WTC11 (cell line): ENCODE results near the gene PRELP. TPM values are rescaled to one million over a fixed set of nuclear protein-coding genes. Genes with fewer than 3 reads are reported as not detected.
A peak's percentile ranks its signal among the peaks of the same experiment; 100 is the strongest.

ENCODE experiments used
- ATAC-seq: fragments of 200-7000 bp; cut with Tn5 transposase; 2 replicates; pipeline ENCODE4 v1.10.0; 2021; ENCODE audit warnings: mild to moderate bottlenecking, moderate library complexity
- CTCF ChIA-PET: fragments of 300-600 bp; sonication (Branson Sonifier 250); formaldehyde crosslinking; loops from one replicate; lab custom pipeline; 2021; ENCODE audit warnings: antibody characterized with exemption; lab: Charles Lee
- POLR2A ChIA-PET: fragments of 350-600 bp; sonication (Branson Sonifier 250); formaldehyde crosslinking; loops from one replicate; lab custom pipeline; 2021; ENCODE audit warnings: antibody characterized with exemption; lab: Charles Lee
- DNase-seq: peaks from one replicate; pipeline ENCODE4 v3.0.0; 2021; ENCODE audit warnings: low spot score
- H3K27ac Mint-ChIP-seq: 2 replicates; pipeline ENCODE4 v1.8.0; 2021; ENCODE audit warnings: mixed read lengths
- H3K27me3 Mint-ChIP-seq: 2 replicates; pipeline ENCODE4 v1.8.0; 2021; ENCODE audit warnings: low read depth, mild to moderate bottlenecking, moderate library complexity, mixed read lengths
- H3K36me3 Mint-ChIP-seq: 2 replicates; pipeline ENCODE4 v1.8.0; 2021; ENCODE audit warnings: mixed read lengths
- H3K4me1 Mint-ChIP-seq: 2 replicates; pipeline ENCODE4 v1.8.0; 2022; ENCODE audit warnings: mixed read lengths
- H3K4me3 Mint-ChIP-seq: 2 replicates; pipeline ENCODE4 v1.8.0; 2021; ENCODE audit warnings: mild to moderate bottlenecking, moderate library complexity, mixed read lengths
- H3K9me3 Mint-ChIP-seq: 2 replicates; pipeline ENCODE4 v1.8.0; 2021; ENCODE audit warnings: mixed read lengths
- AR ChIP-seq: fragments of 250-450 bp; sonication (Bioruptor Pico); IDR thresholded peaks from 2 replicates; pipeline ENCODE4 v1.9.0; 2021; ENCODE audit warnings: mild to moderate bottlenecking
- ATF1 ChIP-seq: sonication (generic); formaldehyde crosslinking; IDR thresholded peaks from 2 replicates; pipeline ENCODE4 v1.8.1; 2023; ENCODE audit warnings: mild to moderate bottlenecking, moderate library complexity, missing genetic modification reagents
- E2F1 ChIP-seq: sonication (generic); formaldehyde crosslinking; IDR thresholded peaks from 2 replicates; pipeline ENCODE4 v1.8.0; 2022; ENCODE audit warnings: mild to moderate bottlenecking, missing genetic modification reagents
- EMX1 ChIP-seq: fragments of 250-450 bp; sonication (Bioruptor Pico); IDR thresholded peaks from 2 replicates; pipeline ENCODE4 v1.8.0; 2021; ENCODE audit warnings: mild to moderate bottlenecking
- ERG ChIP-seq: fragments of 250-450 bp; sonication (Bioruptor Pico); IDR thresholded peaks from 2 replicates; pipeline ENCODE4 v1.8.0; 2021; ENCODE audit warnings: mild to moderate bottlenecking
- FOXK1 ChIP-seq: sonication (generic); formaldehyde crosslinking; IDR thresholded peaks from 2 replicates; pipeline ENCODE4 v1.8.0; 2022; ENCODE audit warnings: mild to moderate bottlenecking, moderate library complexity, missing genetic modification reagents
- FOXP1 ChIP-seq: sonication (generic); formaldehyde crosslinking; IDR thresholded peaks from 2 replicates; pipeline ENCODE4 v1.8.0; 2022; ENCODE audit warnings: missing genetic modification reagents, mild to moderate bottlenecking, moderate library complexity, borderline replicate concordance
- GABPB1 ChIP-seq: sonication (generic); formaldehyde crosslinking; IDR thresholded peaks from 2 replicates; pipeline ENCODE4 v1.8.1; 2023; ENCODE audit warnings: mild to moderate bottlenecking, missing genetic modification reagents
- HMGXB4 ChIP-seq: sonication (generic); formaldehyde crosslinking; IDR thresholded peaks from 2 replicates; pipeline ENCODE4 v1.8.1; 2023; ENCODE audit warnings: mild to moderate bottlenecking, moderate library complexity, missing genetic modification reagents
- JAZF1 ChIP-seq: fragments of 250-450 bp; sonication (Bioruptor Pico); IDR thresholded peaks from 2 replicates; pipeline ENCODE4 v1.9.0; 2021; ENCODE audit warnings: moderate library complexity, mild to moderate bottlenecking, inconsistent platforms
- MXD4 ChIP-seq: fragments of 250-450 bp; sonication (Bioruptor Pico); IDR thresholded peaks from 2 replicates; pipeline ENCODE4 v1.8.0; 2021; ENCODE audit warnings: mild to moderate bottlenecking, moderate library complexity, borderline replicate concordance
- NFATC4 ChIP-seq: fragments of 250-450 bp; sonication (Bioruptor Pico); IDR thresholded peaks from 2 replicates; pipeline ENCODE4 v1.9.0; 2021; ENCODE audit warnings: mild to moderate bottlenecking
- RORB ChIP-seq: fragments of 250-450 bp; sonication (Bioruptor Pico); IDR thresholded peaks from 2 replicates; pipeline ENCODE4 v1.9.0; 2021; ENCODE audit warnings: mild to moderate bottlenecking
- SMAD4 ChIP-seq: sonication (generic); formaldehyde crosslinking; IDR thresholded peaks from 2 replicates; pipeline ENCODE4 v1.8.0; 2022; ENCODE audit warnings: mild to moderate bottlenecking, missing genetic modification reagents
- TEAD1 ChIP-seq: sonication (generic); formaldehyde crosslinking; IDR thresholded peaks from 2 replicates; pipeline ENCODE4 v1.8.0; 2022; ENCODE audit warnings: mild to moderate bottlenecking, missing genetic modification reagents
- TEAD4 ChIP-seq: sonication (generic); formaldehyde crosslinking; IDR thresholded peaks from 2 replicates; pipeline ENCODE4 v1.8.0; 2022; ENCODE audit warnings: mild to moderate bottlenecking, missing genetic modification reagents
- ZBTB21 ChIP-seq: sonication (generic); formaldehyde crosslinking; IDR thresholded peaks from 2 replicates; pipeline ENCODE4 v1.8.1; 2023; ENCODE audit warnings: mild to moderate bottlenecking, missing genetic modification reagents, borderline replicate concordance
- ZNF219 ChIP-seq: sonication (generic); formaldehyde crosslinking; IDR thresholded peaks from 2 replicates; pipeline ENCODE4 v1.8.0; 2023; ENCODE audit warnings: missing genetic modification reagents, mild to moderate bottlenecking, borderline replicate concordance
- ZNF423 ChIP-seq: fragments of 250-450 bp; sonication (Bioruptor Pico); IDR thresholded peaks from 2 replicates; pipeline ENCODE4 v2.1.2; 2022; ENCODE audit warnings: mild to moderate bottlenecking, moderate library complexity
- ZNF532 ChIP-seq: fragments of 250-450 bp; sonication (Bioruptor Pico); IDR thresholded peaks from 2 replicates; pipeline ENCODE4 v1.9.0; 2021; ENCODE audit warnings: mild to moderate bottlenecking, borderline replicate concordance
- total RNA-seq: library from RNA; stranded (reverse); gene quantifications from 3 replicates; pipeline ENCODE4 v1.2.3, GENCODE V29; 2021

Gene PRELP
- total RNA-seq, 1 experiment from 2014 or later: 0.17 TPM

GRCh38 chr1:203453016-203453415 lies 22.6 kb upstream of the PRELP start (continued):
- TF ChIP-seq AR (CRISPR knock-in tag) (no peak), ZBTB21 (CRISPR knock-in tag) (no peak), NFATC4 (CRISPR knock-in tag) (no peak), ATF1 (no peak), RORB (no peak), GABPB1 (CRISPR knock-in tag) (no peak), JAZF1 (CRISPR knock-in tag) (no peak), ZNF423 (CRISPR knock-in tag) (no peak), TEAD1 (no peak)

- Mint-ChIP-seq H3K4me3 (no peak overlapping the region), H3K4me1 (peaks cover 9% of the 10 kb centered on the region), H3K27me3 (no peaks in the 10 kb centered on the region; the same call in 1 of the 2 replicates), H3K9me3 (no peaks in the 10 kb centered on the region), H3K27ac (no peak overlapping the region)
- CTCF ChIA-PET: interaction anchor here (0.6 to 2.9 kb wide), 10 partner anchors 10 to 401 kb away, joined by 3 to 12 read pairs (median 4); partner anchors contain the start of gene PRELP
- DNase-seq (no peak), ATAC-seq (no peak)
- TF ChIP-seq TEAD4 (no peak), ZNF423 (CRISPR knock-in tag) (peak; percentile 45; the same call in 1 of the 2 replicates)
- TF ChIP-seq, all 79 proteins: peak for 1
- POLR2A ChIA-PET: no interaction called here
- no peaks in the 10 kb centered on the region for H3K36me3 Mint-ChIP-seq
Measured at GRCh38 chr1:203453616-203454015, 22.0 kb upstream of the PRELP start.

- CTCF ChIA-PET: interaction anchor here (1.0 to 2.9 kb wide), 6 partner anchors 9 to 188 kb away, joined by 3 to 12 read pairs (median 4); no protein-coding TSS in a partner anchor
- no peaks in the 10 kb centered on the region for H3K27me3 Mint-ChIP-seq
- no peaks in the 10 kb centered on the region for H3K36me3 Mint-ChIP-seq
- no peaks in the 10 kb centered on the region for H3K9me3 Mint-ChIP-seq
- no peak overlapping the region for H3K27ac Mint-ChIP-seq
- DNase-seq (no peak), ATAC-seq (no peak)
- POLR2A ChIA-PET: no interaction called here
- H3K4me1 Mint-ChIP-seq: peaks cover 5% of the 10 kb centered on the region
- H3K4me3 Mint-ChIP-seq: no peak overlapping the region
- no peak for TF ChIP-seq FOXP1 (CRISPR knock-in tag)
- TF ChIP-seq AR (CRISPR knock-in tag): no peak
- TF ChIP-seq E2F1 (CRISPR knock-in tag): no peak
- TF ChIP-seq MXD4: no peak
- no peak for TF ChIP-seq SMAD4
- TF ChIP-seq ZNF532 (CRISPR knock-in tag): no peak
- TF ChIP-seq FOXK1 (CRISPR knock-in tag): no peak
- TF ChIP-seq HMGXB4 (CRISPR knock-in tag): no peak
- TF ChIP-seq ERG: no peak
- no peak for TF ChIP-seq EMX1 (CRISPR knock-in tag)
- no peak for TF ChIP-seq ZNF219 (CRISPR knock-in tag)
Measured at GRCh38 chr1:203454986-203455471, 20.6 kb upstream of the PRELP start.
